Posterior cingulate gyrus (tissue), 11 donors: ENCODE results near the gene AFF1.

Source experiments
- DNase-seq, 10 donors: peaks; one replicate each; pipeline versions ENCODE4 v3.0.0 to v3.0.0-alpha.2; 2020 to 2021; ENCODE audit warnings: mixed read lengths in 3 of 10
- intact Hi-C: fragments of 100-400 bp; cut with DNase I; formaldehyde crosslinking; loops from one replicate; pipeline ENCODE4 v1.15.1; 2023

Gene AFF1

GRCh38 chr4:86934771-86935565 lies at the start of gene AFF1:
TSS of gene AFF1 (plus strand) at chr4:86935011. CDS start at chr4:86948534, 13,523 bp downstream.
- intact Hi-C loops, result loop anchor here (2.0 kb wide), 1 partner anchor 72 kb away; no protein-coding TSS in a partner anchor

GRCh38 chr4:86890790-86891189 lies 44.0 kb upstream of the AFF1 start:
- intact Hi-C loops, result no loop called here
- DNase-seq, result no peak

More at GRCh38 chr4:86934771-86935565, at the start of gene AFF1:
- peak; percentile 80 to 98 (median 88) for DNase-seq

- DNase-seq, result peak; percentile 35 to 96 (median 66)
- intact Hi-C loops, result no loop called here
Observed at GRCh38 chr4:86891762-86892635, 42.8 kb upstream of the AFF1 start, which contains the start of gene C4orf36. TSS of gene C4orf36 (minus strand) at chr4:86892422. CDS start at chr4:86891520, 902 bp downstream.

- DNase-seq, result no peak
- intact Hi-C loops, result no loop called here
Observed at GRCh38 chr4:86892636-86892960, 42.2 kb upstream of the AFF1 start.

GRCh38 chr4:86893136-86893535 lies 41.7 kb upstream of the AFF1 start:
- no peak for DNase-seq
- intact Hi-C loops, result no loop called here

- intact Hi-C loops, result no loop called here
Observed at GRCh38 chr4:86894455-86894854, 40.4 kb upstream of the AFF1 start.

GRCh38 chr4:86895692-86896488 lies 38.9 kb upstream of the AFF1 start:
- DNase-seq, result no peak
- intact Hi-C loops, result loop anchor here (1.0 kb wide), 2 partner anchors 374 to 400 kb away; no protein-coding TSS in a partner anchor

More at GRCh38 chr4:86894455-86894854, 40.4 kb upstream of the AFF1 start:
- no peak for DNase-seq

- intact Hi-C loops, result no loop called here
- no peak for DNase-seq
Observed at GRCh38 chr4:86896596-86896995, 38.2 kb upstream of the AFF1 start.

GRCh38 chr4:86898562-86898961 lies 36.2 kb upstream of the AFF1 start:
- DNase-seq, result no peak
- intact Hi-C loops, result no loop called here

- intact Hi-C loops, result no loop called here
- no peak for DNase-seq
Observed at GRCh38 chr4:86901864-86902263, 32.9 kb upstream of the AFF1 start.

- no peak for DNase-seq
- intact Hi-C loops, result no loop called here
Observed at GRCh38 chr4:86908251-86908657, 26.6 kb upstream of the AFF1 start.

- no peak for DNase-seq
- intact Hi-C loops, result no loop called here
Observed at GRCh38 chr4:86909546-86910295, 25.1 kb upstream of the AFF1 start.

- DNase-seq, result no peak
- intact Hi-C loops, result no loop called here
Observed at GRCh38 chr4:86910369-86910768, 24.4 kb upstream of the AFF1 start.

- DNase-seq, result no peak
- intact Hi-C loops, result no loop called here
Observed at GRCh38 chr4:86910820-86911684, 23.8 kb upstream of the AFF1 start.

- no peak for DNase-seq
- intact Hi-C loops, result no loop called here
Observed at GRCh38 chr4:86916392-86916791, 18.4 kb upstream of the AFF1 start.

- DNase-seq, result no peak
- intact Hi-C loops, result no loop called here
Observed at GRCh38 chr4:86917212-86918039, 17.4 kb upstream of the AFF1 start.

GRCh38 chr4:86918539-86919072 lies 16.2 kb upstream of the AFF1 start:
- intact Hi-C loops, result no loop called here
- DNase-seq, result no peak
